Hematopoietic multipotent progenitor cell treated with erythropoietin and hydrocortisone succinate and interleukin-3 and kit ligand, for 17 days (in vitro differentiated cells): ENCODE data around the gene DIRAS1.
"Not testable (repeated sequence)": the region's sequence is repeated elsewhere in the genome, so short reads cannot be mapped to it uniquely, and the experiment has no call there.

Experiments
- DNase-seq: peaks from one replicate; pipeline ENCODE4 v3.0.0-alpha.2; 2015; ENCODE audit warnings: low spot score

DIRAS1 gene

DNA sequence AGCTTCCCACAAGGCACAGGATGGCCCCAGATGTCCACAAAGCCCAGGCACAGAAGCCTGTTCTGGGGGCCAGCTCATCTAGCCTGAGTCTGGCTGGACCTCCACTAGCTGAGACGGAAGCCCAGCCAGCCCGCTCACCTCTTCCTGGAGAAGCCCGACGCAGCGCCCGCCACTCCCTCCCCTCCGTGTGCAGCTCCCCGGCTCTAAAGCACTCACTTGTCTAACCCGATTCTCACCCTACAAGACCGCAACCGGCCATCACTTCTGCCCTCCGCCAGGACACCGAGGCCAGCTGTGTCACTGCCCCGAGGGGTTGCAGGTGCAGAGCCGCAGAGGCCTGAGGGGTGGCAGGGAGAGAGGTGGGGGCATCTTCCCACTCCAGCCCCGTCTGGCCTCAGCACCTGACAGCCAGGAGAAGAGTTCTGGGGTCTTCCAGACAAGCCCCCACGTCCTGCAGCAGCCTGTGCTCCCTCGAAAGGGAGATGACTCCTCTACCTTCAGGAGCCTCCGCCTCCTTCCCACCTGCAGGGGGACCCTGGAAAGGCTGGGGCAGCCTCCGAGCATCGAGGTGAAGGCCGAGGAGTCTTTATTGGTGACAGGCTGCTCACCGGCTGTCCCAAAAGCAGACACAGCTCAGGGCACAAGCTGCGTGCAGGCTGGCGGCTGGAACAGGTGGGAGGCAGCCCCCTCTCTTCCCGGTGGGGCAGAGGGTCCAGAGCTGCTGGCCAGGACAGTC is 5.9 kb upstream of the DIRAS1 start:
- DNase-seq: no peak

DNA sequence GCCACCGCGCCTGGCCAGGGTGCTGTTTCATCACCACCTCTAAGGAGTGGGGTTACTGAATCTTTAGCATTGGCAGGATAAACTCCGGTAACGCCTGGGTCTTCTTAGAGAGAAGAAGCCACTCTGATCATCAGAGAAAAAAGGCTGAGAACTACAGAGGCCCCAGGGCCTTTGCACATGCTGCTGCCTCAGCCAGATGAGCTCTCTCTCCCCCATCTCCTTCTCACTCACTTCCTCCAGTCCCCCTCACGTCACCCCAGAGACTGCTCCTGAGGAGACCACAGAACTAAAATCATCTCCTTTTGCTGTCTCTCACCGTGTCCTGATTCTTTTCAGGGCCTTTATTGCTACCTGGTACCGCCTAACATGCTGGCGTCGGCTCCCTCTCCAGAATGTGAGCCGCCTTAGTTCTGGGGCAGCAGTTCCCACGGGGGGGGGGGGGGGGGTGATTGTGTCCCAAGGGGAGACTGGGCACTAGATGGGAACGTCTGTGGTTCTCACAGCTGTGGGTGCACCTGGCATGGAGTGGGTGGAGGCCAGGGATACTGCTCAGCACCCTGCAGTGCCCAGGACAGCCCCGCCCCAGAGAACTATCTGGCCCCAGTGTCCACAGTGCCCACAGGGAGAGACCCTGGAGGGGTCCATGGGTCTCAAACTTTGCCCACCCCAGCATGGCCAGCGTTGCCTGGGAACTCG is 5.1 kb upstream of the DIRAS1 start:
- DNase-seq: no peak

DNA sequence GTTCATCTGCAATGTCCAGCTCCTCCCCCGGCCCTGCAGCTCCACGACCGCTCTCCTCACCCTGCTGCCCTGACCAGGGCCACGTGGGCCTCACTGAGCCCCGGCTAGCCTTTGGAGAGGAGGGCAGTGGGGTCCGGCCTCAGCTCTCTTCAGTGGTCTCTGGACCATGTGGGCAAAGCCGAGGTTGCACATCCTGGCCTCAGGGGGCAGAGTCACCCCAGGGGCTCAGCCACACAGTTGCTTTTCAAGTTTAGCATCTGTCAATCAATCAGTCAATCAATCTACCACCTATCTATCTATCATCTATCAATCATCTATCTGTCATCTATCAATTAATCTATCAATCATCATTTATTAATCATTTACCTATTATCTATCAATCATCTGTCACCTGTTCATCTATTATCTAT is 3.0 kb upstream of the DIRAS1 start:
- DNase-seq: no peak

DNA sequence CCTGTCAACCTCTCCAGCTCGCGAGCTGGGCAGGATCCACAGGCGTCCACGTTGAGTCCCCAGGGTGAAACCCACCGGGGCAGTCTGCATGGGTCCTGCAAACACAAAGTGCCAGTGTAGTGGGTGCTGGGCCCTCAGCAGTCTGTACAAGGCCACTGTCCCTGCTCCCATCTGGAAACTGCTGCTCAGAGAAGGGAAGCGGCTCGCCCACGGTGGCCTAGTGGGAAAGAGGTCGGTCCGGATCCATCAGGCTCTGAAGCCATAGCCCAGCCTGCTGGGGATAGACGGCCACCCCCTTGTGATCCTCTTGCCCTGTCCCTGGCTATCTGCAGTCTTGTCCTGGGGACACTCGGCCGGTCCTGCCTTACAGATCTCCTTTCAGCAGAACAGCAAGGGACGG is 2.6 kb upstream of the DIRAS1 start:
- no peak for DNase-seq

DNA sequence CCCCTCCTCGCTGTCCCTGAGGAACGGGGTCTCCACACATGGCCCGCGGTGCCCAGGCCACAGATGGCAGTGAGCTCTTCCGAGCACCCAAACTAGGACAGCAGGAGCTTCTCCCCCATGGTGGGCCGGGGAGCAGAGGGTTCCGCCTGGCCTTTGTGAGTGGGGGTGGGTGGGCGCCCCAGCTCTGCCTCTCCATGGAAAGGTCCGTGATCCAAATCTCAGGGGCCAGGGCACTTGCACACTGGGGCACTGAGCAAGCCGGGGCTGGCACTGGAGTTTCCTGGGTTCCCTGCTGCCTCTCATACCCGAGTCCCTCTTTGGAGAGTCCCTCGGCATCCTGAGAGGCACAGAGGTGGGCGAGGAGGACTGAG is 2.2 kb upstream of the DIRAS1 start:
- no peak for DNase-seq

DNA sequence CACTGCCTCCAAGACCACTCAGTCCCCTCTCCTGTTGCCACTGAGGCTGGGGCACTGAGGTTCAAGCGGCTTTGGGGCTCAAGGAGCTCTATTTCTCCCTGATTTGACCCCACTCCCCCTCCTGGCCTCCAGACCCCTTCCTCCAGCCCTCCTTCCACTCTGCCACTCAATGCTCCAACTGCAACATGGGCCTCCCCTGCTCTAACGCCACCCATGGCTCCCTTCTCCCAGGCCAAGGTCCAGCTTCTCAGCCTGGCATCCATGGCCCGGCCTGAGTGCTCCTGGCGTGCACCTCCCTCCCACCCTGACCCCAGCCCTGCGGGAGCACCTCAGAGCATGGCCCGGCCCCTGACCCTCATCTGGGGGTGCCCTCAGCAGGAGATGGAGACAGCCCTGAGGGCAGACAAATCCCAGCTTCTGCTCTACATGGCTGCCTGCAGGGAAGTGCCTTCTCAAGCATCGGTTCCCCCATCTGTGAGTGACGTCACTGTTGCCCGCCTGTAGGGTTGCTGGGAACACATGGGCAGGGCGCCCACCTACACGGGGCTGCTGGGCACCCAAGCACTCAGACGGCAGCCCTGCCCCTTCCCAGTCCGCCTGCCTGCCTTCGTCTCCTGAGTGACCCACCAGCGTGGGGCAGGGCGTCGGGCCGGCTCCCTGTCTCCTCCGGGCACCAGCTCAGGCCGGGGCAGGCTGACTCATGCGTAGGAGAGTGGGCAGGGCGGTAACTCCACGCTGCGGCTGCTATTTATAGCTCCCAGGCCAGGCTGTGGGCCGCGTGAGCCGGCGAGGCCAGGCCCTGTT is 1.6 kb upstream of the DIRAS1 start:
- DNase-seq: no peak

DNA sequence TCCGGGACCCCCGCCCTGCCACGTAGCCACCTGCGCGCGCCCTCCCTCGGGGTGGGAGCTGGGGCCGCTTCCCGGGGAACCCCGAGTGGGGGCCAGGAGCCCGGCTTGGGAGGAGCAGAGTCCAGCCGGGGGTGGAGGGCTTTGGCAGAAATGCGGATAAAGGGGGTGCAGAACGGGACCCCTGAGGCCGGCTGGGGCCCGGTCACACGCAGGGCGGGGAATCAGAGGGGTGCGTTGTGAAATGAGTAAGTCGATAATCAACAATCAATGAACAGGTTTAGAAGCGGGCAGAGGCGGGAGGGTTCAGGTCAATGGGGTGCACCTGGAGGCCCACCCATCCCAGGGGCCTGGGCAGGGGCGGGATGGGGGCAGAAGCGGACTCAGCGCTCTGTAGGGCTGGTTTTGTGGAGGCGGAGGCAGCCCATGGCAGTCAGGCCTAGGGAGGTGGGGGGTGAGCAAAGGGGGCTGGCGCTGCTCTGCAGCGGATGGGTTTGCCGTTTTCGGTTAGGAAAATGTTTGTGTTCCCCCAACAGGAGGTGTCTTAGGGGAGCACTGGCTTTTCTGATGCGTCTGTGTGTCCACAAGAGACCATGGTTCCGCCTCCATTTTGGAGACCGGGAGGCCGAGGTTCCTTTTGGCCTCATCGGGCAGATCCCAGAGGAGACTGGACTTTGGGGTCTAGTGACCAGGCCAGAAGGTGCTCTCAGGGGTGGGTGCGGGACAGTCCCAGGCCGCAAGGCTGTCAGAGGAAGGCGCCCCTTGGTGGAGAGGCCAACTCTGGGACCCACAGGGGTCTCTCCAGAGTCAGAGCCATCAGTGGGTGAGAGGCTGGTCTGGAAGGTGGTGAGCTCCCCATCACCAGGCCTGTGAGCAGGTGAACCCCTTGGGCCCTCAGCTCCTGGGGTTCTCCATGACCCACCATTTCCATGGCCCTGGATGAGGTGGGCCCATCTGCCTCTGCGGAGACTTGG is 683 bp upstream of the DIRAS1 start:
- no peak for DNase-seq

DNA sequence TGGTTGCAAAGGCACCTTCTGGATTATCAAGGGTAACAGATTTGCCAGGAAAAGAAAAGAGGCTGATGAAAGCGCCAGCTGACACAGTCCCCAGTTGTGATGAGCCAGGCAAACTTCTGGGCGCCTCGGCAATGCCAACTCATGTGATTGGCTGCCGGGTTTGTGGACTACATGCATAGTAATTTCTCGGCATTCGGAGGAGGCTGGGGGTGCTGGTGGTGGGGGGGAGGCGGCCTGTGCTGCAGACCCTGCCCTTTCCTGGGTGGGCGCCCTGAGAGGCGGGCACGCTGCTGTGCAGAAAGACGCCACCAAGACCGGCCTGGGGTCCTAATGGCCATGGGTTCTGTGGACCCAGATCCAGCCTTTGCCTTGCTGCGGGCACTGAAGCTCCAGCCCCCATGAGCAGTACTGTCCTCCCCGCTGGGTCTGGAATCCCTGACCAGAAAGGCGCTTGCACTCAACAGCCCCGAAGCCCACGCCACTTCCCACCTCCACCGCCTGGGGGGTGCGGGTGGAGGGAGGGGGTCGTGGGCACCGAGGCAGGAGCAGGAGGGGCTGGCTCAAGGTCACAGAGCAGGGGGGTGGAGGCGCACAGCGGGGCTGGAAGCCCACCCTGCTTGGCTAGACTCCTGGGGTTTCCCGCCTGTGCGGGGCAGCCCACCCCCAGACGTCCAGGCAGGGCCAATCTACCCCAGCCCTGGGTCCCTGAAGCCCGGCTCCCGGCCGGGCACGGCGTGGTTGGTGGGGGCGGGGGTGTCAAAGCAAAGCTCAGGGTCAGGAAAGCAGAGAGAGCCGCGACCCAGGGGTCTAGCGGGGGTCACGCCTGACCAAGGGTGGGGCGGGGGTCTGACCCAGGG is 1.0 kb downstream of the DIRAS1 start:
- no peak for DNase-seq

DNA sequence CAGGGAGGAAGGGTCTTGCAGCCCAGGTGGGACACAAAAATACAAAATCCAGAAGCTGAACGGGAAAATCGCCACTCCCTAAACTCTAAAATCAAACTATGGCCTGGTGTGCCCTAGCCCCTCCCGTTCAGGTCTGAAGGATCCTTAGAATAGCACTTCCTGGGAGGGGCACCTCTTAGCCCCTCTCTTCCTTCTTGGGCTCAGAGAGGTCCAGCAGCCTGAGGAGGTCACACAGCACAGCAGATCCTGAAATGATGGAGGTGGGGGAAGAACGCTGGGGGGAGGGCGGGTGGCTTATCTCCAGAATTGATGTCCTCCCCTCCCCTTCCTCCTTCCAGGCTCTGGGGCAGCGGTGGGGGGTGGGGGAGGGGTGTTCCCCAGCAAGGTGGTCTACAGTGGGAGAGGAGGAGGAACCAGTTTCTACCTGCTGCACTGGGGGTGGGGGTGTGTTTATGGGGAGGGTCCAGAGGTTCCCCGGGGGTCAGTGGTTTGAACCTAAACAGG is 1.9 kb downstream of the DIRAS1 start:
- no peak for DNase-seq

DNA sequence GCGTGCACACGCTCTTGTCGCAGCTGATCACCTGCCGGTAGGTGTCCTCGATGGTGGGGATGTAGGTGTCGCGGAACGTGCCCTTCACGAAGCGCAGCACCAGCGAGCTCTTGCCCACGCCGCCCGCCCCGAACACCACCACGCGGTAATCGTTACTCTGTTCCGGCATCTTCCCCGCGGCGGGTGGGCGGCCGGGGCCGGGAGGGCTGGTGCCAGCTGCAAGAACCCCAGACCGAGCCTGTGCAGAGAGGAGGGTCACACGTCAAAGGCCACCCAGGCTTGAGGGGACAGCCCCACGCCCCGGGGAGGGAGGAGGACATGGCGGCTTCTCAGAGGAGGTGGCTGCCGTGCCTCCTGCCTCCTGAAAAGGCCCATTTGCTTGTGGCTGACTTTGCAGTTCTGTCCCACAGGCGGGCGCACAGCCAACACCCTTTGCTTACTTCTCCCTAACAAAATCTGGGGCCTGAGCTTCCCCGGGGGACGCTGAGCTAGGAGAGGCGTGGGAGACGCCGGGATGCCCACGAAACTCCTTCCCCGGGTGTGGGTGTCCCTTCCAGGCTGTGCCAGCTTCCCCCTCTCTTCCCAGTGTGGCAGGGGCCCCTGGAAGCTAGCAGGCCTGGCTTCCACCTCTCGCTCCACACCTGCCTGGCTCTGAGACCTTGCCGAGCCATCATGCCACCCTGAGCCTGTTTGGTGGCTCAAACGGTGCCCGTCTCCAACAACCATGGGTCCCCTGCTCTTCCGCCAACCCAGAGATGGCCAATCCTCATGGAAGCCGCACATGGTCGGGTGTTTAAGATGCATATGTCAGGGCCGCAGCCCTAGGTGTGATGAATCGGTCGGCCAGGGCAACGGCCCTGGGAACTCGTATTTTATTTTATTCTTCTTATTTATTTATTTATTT is 3.3 kb downstream of the DIRAS1 start:
- DNase-seq: no peak

DNA sequence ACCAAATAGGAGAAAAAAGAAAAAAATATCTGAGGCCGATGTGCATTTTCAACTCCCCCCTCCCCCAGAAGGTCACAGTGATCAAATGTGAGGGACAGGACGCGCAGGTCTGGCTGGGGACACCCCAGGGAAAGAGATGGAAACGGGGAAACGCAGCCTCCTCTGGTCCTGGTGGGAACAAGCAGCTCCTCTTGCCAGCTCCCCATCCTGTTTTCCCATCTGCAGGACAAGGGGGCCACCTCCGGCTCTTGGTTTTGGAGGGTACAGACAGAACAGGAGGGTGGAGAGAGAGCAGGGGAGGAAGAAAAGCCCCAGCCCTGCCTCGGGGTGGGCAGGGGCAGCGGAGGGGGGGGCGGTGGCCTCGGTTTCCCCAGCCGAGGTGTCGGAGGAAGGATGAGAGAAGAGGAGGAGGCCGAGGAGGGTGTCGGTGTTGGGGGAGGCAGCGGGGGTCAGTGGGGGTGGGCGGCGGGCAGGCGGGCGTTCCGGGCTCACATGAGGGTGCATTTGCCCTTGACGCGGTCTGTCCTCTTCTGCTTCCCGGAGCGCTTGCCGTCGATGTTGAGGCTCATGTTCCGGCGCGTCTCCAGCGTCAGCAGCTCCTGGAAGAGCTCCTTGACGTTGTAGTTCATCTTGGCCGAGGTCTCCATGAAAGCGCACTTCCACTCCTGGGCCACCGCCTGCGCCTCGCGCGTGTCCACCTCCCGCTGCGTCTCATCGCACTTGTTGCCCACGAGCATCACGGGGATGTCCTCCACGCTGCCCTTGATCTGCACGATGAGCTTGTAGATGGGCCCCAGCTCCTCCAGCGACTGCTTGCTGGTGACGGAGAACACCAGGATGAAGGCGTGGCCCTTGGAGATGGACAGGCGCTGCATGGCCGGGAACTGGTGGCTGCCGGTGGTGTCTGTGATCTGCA is 4.2 kb downstream of the DIRAS1 start:
- no peak for DNase-seq

DNA sequence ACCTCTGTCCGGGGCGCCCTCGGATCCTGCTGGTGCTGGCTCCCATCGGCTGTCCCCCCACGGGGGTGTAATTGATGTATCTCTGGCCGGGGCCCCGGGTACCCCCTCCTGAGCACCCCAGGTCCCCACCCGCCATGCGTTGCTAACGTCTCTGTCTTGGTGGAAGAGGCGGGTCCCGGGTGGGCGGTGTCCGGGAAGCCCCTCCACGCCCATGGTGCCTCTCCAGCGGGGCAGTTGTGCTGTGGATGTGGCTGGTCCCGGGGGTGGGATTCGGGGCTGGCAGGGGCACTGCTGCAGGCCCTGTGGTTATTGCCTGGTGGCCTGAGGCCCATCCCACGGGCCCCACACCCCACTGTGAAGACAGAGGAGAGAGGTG is 4.9 kb downstream of the DIRAS1 start:
- no peak for DNase-seq

DNA sequence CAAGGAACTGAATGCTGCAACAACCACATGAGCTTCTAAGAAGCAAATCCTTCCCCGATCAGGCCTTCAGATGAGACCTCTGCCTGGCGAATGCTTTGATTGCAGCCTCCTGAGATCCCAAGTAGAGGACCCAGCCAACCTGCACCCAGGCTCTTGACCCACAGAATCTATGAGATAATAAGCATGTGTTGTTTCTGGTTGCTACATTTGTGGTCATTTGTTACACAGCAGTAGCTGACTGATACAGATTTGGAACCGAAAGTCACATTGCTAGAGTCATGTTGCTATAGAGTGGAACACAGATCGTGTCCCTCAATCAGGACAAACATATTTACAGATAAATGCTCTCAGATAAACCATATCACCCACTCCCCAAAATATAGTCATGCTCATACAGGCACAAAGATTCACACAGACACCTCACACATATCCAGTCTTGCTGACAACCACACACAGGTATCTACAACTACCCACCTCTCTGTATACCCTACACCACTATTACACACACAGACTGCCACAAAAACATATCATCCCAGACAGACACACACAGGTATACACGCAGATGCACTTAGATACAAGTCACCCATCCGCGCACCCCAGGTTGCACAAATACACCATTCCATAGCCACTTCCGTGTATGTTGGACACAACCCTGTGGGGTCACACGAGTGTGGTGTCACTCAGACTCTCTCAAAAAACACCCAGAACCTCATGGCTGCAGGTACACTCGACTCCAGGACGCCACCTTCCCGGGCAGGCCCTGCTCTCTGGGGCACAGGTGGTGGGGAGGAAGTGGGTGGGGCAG is 5.5 kb downstream of the DIRAS1 start:
- no peak for DNase-seq

DNA sequence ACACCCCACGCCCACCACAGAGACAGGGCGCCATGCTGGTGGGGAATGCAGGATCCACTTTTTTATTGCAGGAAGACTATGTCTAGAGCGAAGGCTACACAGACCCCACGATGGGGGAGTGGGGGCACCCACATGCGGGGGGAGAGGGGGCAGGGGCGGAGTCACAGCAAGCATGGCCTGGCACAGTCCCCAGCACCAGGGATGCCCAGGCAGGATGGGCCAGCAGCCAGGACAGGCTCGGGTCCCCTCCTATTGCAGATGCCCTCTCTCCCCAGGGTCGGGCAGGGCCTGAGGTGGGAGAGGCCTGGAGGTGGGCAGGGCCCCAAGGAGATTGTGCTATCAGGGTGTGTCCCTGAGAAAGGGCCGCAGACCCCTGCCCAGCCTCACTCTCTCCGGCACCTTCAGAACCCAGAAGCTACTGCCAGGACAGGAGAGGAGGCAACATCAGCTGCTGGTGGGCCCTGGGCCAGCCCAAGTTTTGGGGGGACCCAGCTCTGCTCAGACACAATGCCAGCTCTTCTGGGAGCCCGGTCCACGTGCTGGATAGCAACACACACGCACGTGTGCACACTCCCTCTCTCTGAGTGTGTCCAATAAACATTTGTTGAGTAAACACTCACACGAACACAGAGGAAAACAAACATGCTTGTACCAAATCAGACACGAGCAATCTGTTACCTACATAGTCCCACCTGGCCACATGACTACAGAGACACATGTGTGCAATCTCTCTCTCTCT is 6.5 kb downstream of the DIRAS1 start:
- DNase-seq: no peak

DNA sequence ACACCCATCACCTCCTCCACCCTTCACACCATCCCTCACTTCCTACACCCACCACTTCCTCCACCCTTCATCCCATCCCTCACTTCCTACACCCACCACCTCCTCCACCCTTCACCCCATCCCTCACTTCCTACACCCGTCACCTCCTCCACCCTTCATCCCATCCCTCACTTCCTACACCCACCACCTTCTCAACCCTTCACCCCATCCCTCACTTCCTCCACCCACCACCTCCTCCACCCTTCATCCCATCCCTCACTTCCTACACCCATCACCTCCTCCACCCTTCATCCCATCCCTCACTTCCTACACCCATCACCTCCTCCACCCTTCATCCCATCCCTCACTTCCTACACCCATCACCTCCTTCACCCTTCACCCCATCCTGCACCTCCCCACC is 7.1 kb downstream of the DIRAS1 start:
- not testable (repeated sequence) for DNase-seq

DNA sequence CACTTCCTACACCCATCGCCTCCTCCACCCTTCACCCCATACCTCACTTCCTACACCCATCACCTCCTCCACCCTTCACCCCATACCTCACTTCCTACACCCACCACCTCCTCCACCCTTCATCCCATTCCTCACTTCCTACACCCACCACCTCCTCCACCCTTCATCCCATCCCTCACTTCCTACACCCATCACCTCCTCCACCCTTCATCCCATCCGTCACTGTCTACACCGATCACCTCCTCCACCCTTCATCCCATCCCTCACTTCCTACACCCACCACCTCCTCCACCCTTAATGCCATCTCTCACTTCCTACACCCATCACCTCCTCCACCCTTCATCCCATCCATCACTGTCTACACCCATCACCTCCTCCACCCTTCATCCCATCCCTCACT is 8.0 kb downstream of the DIRAS1 start:
- DNase-seq: not testable (repeated sequence)

DNA sequence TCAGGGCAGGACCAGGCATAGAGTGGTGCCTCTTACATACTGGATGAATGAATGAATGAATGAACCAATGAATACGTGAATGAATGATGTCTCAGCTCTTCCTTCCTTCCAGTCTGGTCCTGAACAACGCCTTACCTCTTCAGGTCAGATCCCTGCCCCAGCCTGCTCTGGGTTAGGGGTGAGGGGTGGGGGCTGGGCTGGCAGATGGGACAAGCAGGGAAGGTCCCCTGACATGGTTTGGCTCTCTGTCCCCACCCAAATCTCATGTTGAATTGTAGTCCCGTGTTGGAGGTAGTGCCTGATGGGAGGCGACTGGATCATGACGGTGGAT is 9.3 kb downstream of the DIRAS1 start:
- DNase-seq: no peak
